GM23338 (cell line): ENCODE results near the gene SHKBP1.

Source experiments
- POLR2AphosphoS5 ChIP-seq: IDR thresholded peaks from 2 replicates; pipeline ENCODE4 v1.6.1; 2016; ENCODE audit warnings: antibody characterized with exemption, low read depth
- REST ChIP-seq: IDR thresholded peaks from one replicate; pipeline ENCODE4 v1.6.1; 2018; ENCODE audit warnings: antibody characterized with exemption; ENCODE audit not compliant: unreplicated experiment

GRCh38 chr19:40604171-40604646 is 27.5 kb downstream of the SHKBP1 start:
- no peak; the same call in 1 of the 2 replicates for TF ChIP-seq POLR2AphosphoS5
- no peak for TF ChIP-seq REST
